T-cell (primary cell): ENCODE results near the gene TFDP2. TPM values are rescaled to one million over a fixed set of nuclear protein-coding genes. Genes with fewer than 3 reads are reported as not detected.
"Not testable (repeated sequence)": the region's sequence is repeated elsewhere in the genome, so short reads cannot be mapped to it uniquely, and the experiment has no call there.

ENCODE experiments used
- ATAC-seq, 4 experiments: fragments of 200-7000 bp in 3 of 4; fragments of 150-1000 bp in 1 of 4; cut with Tn5 transposase; replicated peaks in 1 of 4; 1 replicate in 3 of 4; 2 replicates in 1 of 4; pipeline ENCODE4 v1.10.0; 2021; ENCODE audit warnings: moderate library complexity in 3 of 4, mild to moderate bottlenecking in 2 of 4, moderate number of reproducible peaks in 1 of 4
- CTCF ChIA-PET, 2 donors: fragments of 300-600 bp; sonication (Branson Sonifier 250); formaldehyde crosslinking; loops; one replicate each; lab custom pipeline; 2022; ENCODE audit warnings: antibody characterized with exemption in 2 of 2; lab: Charles Lee
- POLR2A ChIA-PET, 2 donors: fragments of 300-600 bp; sonication (Branson Sonifier 250); formaldehyde crosslinking; loops; one replicate each; lab custom pipeline; 2022; ENCODE audit warnings: antibody characterized with exemption in 2 of 2; lab: Charles Lee
- DNase-seq, 35 experiments: peaks; one replicate each; pipeline versions ENCODE4 v3.0.0 to v3.0.0-alpha.2; 2013 to 2023
- H3K27ac ChIP-seq: one replicate; pipeline ENCODE4 v1.5.1; 2013; ENCODE audit warnings: low read length
- H3K27me3 ChIP-seq, 2 experiments: replicated peaks in 1 of 2; 1 replicate in 1 of 2; 2 replicates in 1 of 2; pipeline versions ENCODE4 v1.6.1 to v1.7.0; 2013; ENCODE audit warnings: low read length in 1 of 2, mixed read lengths in 1 of 2; ENCODE audit not compliant: control insufficient read depth in 2 of 2, insufficient read depth in 2 of 2; ENCODE audit errors: extremely low read depth in 1 of 2
- H3K36me3 ChIP-seq, 2 donors: 1 replicate in 1 of 2; 2 replicates in 1 of 2; pipeline versions ENCODE4 v1.6.1 to v1.7.0; 2013; ENCODE audit warnings: low read length in 1 of 2; ENCODE audit not compliant: control insufficient read depth in 2 of 2, insufficient read depth in 1 of 2; ENCODE audit errors: extremely low read depth in 1 of 2
- H3K4me1 ChIP-seq, 2 experiments: 1 replicate in 1 of 2; 2 replicates in 1 of 2; pipeline versions ENCODE4 v1.6.1 to v1.7.0; 2013; ENCODE audit warnings: low read length in 2 of 2, mixed read lengths in 1 of 2; ENCODE audit not compliant: insufficient read depth in 2 of 2, control insufficient read depth in 1 of 2; ENCODE audit errors: extremely low read depth in 1 of 2
- H3K4me3 ChIP-seq, 2 donors: 1 replicate in 1 of 2; 2 replicates in 1 of 2; pipeline versions ENCODE4 v1.5.1 to v1.7.0; 2013; ENCODE audit warnings: mild to moderate bottlenecking in 2 of 2, low read length in 1 of 2, moderate library complexity in 1 of 2; ENCODE audit not compliant: control insufficient read depth in 1 of 2; ENCODE audit errors: extremely low read depth in 1 of 2
- H3K9me3 ChIP-seq: 2 replicates; pipeline ENCODE4 v1.7.0; 2013
- H3K27ac Mint-ChIP-seq, 2 donors: one replicate each; pipeline ENCODE4 v1.8.0; 2020 to 2021; ENCODE audit warnings: mild to moderate bottlenecking in 2 of 2, mixed read lengths in 2 of 2
- H3K27me3 Mint-ChIP-seq, 2 donors: one replicate each; pipeline ENCODE4 v1.8.0; 2021 to 2022; ENCODE audit warnings: mixed read lengths in 2 of 2
- H3K36me3 Mint-ChIP-seq: one replicate; pipeline ENCODE4 v1.8.0; 2021; ENCODE audit warnings: mixed read lengths
- H3K4me1 Mint-ChIP-seq, 3 donors: one replicate each; pipeline ENCODE4 v1.8.0; 2020 to 2022; ENCODE audit warnings: mixed read lengths in 3 of 3, mild to moderate bottlenecking in 1 of 3
- H3K4me3 Mint-ChIP-seq, 3 donors: one replicate each; pipeline ENCODE4 v1.8.0; 2020 to 2022; ENCODE audit warnings: mild to moderate bottlenecking in 3 of 3, mixed read lengths in 3 of 3, moderate library complexity in 3 of 3
- H3K9me3 Mint-ChIP-seq, 3 donors: one replicate each; pipeline ENCODE4 v1.8.0; 2020 to 2022; ENCODE audit warnings: mixed read lengths in 3 of 3
- WGBS: methylation state at CpG from one replicate; pipeline ENCODE4 v1.1.5; 2013; ENCODE audit warnings: missing lambda C conversion rate; ENCODE audit not compliant: insufficient coverage; 5-methylcytosine and 5-hydroxymethylcytosine counted together
- total RNA-seq, 35 experiments: library from RNA in 6 of 35; stranded (reverse) in 6 of 35; fragments of 120-200 nt in 1 of 35; gene quantifications; one replicate each; pipeline versions ENCODE4 v1.2.1 to v1.2.4 and lab custom pipeline; 2013 to 2026

Gene TFDP2
- total RNA-seq, 5 donors from 2014 or later (not counting 1 experiment from before 2014, with no cell fraction given): 30.1 to 45.0 (median 35.5) TPM

DNA sequence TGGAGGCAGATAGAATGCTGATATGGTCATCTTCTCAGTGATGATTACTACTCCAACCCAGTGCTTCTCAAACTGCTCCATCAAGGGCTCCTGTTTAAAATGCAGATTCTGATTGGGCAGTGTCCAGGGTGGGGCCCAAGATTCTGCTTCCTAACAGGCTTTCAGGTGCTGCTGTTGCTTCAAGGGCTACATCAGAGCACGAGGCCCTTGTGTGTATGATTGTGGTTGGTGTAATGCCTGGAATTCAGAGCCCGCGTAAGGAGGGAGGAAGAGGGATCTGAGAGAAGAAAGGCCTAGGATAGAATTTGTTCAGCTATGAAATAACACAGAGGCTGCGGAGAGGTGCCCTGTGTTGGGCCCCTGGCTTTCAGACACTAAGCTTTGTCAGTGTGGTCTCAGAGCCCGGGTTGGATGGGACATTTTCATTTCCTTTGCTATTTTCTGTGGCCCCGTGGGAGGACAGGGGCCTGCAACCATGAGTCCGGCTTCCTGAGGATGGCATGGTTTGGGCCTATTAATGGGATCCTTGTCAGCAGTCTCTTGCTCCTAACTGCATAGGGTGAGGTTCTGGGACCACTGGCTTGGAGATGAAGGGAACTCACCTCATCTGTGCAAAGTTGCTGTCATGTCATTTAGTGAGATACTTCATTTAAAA, 219.9 kb downstream of the TFDP2 start:
- Mint-ChIP-seq H3K36me3 (peaks cover 29% of the 10 kb centered on the region), H3K4me3 (no peak overlapping the region), H3K9me3 (no peaks in the 10 kb centered on the region), H3K27me3 (no peaks in the 10 kb centered on the region), H3K4me1 (no peaks in the 10 kb centered on the region), H3K27ac (no peak overlapping the region)
- 90% methylated on average over 6 of the region's 7 CpGs for WGBS
- Histone ChIP-seq H3K36me3 (peaks cover 4 to 13% of the 10 kb centered on the region in 2 donors), H3K4me1 (no peaks in the 10 kb centered on the region), H3K4me3 (no peak overlapping the region), H3K27me3 (no peaks in the 10 kb centered on the region), H3K9me3 (no peaks in the 10 kb centered on the region), H3K27ac (no peak overlapping the region)
- DNase-seq: no peak
- ChIA-PET POLR2A (no interaction called here), CTCF (no interaction called here)
- no peak for ATAC-seq

GRCh38 chr3:141928631-141929270, 220.6 kb downstream of the TFDP2 start:
- H3K27me3 Mint-ChIP-seq: no peaks in the 10 kb centered on the region
- ATAC-seq: no peak
- peak overlapping the region in 1 of 2 donors; percentile 48 for H3K27ac Mint-ChIP-seq
- Histone ChIP-seq H3K4me3 (no peak overlapping the region), H3K27ac (no peak overlapping the region), H3K4me1 (no peaks in the 10 kb centered on the region), H3K27me3 (no peaks in the 10 kb centered on the region), H3K9me3 (no peaks in the 10 kb centered on the region), H3K36me3 (peaks cover 4 to 13% of the 10 kb centered on the region in 2 donors)
- POLR2A ChIA-PET: no interaction called here
- H3K4me3 Mint-ChIP-seq: no peak overlapping the region
- peaks cover 32% of the 10 kb centered on the region for H3K36me3 Mint-ChIP-seq
- no peak for DNase-seq
- H3K9me3 Mint-ChIP-seq: no peaks in the 10 kb centered on the region
- H3K4me1 Mint-ChIP-seq: no peaks in the 10 kb centered on the region
- 98% methylated on average over 14 of the region's 15 CpGs for WGBS
- CTCF ChIA-PET: no interaction called here

DNA sequence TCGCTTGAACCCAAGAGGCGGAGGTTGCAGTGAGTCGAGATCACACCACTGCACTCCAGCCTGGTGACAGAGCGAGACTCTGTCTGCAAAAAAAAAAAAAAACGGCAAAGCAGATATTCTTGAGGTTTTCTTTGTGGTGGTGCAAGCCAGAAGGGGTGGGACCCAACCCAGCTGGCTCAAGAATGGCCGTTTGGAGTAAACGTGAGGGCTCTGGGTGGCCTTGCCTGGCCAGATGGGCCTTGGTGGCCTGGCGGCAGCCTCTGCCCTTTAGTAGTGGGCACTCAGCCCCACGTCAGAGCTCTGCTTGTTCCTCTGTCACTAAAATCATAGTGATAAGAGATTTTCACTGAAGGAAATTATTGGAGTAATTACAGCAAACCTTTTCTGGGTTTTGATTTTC, 222.4 kb downstream of the TFDP2 start:
- no peak for ATAC-seq
- ChIA-PET CTCF (interaction anchor here in 1 of 2 donors (0.6 kb wide), 1 partner anchor 189 kb away, joined by 6 read pairs; the partner anchor contains the start of gene RNF7), POLR2A (no interaction called here)
- Histone ChIP-seq H3K4me3 (no peak overlapping the region), H3K4me1 (no peaks in the 10 kb centered on the region), H3K27me3 (no peaks in the 10 kb centered on the region), H3K27ac (no peak overlapping the region), H3K36me3 (peaks cover 7 to 23% of the 10 kb centered on the region in 2 donors), H3K9me3 (no peaks in the 10 kb centered on the region)
- Mint-ChIP-seq H3K27me3 (no peaks in the 10 kb centered on the region), H3K9me3 (no peaks in the 10 kb centered on the region), H3K27ac (no peak overlapping the region), H3K4me3 (no peak overlapping the region), H3K4me1 (no peaks in the 10 kb centered on the region), H3K36me3 (peaks cover 41% of the 10 kb centered on the region)
- no peak for DNase-seq
- 100% methylated on average over 4 of the region's 9 CpGs for WGBS

DNA sequence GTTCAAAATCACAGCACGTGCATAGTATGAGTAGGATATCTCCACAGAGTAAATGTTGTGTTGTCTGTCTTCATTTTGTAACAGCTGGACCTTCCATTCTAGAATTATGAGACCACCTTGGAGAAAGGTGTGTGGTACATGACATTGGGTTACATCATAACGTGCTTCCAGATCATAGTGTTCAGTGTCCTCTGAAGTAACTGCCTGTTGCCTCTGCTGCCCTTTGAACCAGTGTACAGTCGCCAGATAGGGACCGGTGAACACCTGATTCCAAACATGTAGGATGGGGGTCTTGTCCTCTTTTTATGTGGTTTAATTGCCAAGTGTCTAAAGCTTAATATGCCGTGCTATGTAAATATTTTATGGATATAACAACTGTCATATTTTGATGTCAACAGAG, 223.7 kb downstream of the TFDP2 start:
- H3K27me3 ChIP-seq, ATAC-seq, H3K27me3 Mint-ChIP-seq, H3K4me3 Mint-ChIP-seq, H3K27ac ChIP-seq, H3K4me1 Mint-ChIP-seq, POLR2A ChIA-PET, CTCF ChIA-PET, H3K4me3 ChIP-seq, H3K9me3 ChIP-seq, DNase-seq, H3K27ac Mint-ChIP-seq, H3K4me1 ChIP-seq, H3K9me3 Mint-ChIP-seq: not testable (repeated sequence)
- peaks cover 41% of the 10 kb centered on the region for H3K36me3 Mint-ChIP-seq
- WGBS: 100% methylated on average over 1 of the region's 5 CpGs
- H3K36me3 ChIP-seq: peaks cover 9 to 23% of the 10 kb centered on the region in 2 donors

DNA sequence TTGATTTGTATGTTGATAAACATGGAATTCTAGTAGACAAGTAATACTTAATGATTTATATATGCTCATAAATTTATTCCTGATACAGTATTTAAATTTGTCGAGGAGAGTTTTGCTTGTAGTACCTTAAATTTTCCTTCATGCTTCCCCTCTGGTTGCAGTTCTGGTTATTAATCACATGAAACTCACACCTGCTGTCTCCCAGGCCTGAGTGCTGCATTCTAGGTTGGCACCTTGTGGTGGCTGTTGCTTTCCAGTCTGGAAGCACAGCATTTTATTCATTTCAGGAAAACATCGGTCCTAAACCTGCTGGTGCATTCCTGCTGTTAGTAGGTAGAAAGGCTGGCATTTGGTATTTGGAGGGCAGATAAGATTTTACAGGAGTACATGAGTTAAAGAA, 228.0 kb downstream of the TFDP2 start:
- H3K36me3 Mint-ChIP-seq: peaks cover 26% of the 10 kb centered on the region
- H3K9me3 Mint-ChIP-seq: no peaks in the 10 kb centered on the region
- H3K27ac ChIP-seq: no peak overlapping the region
- H3K4me1 ChIP-seq: no peaks in the 10 kb centered on the region
- H3K9me3 ChIP-seq: no peaks in the 10 kb centered on the region
- H3K4me3 ChIP-seq: no peak overlapping the region
- no peaks in the 10 kb centered on the region for H3K27me3 Mint-ChIP-seq
- DNase-seq: no peak
- ChIA-PET CTCF (no interaction called here), POLR2A (no interaction called here)
- 92% methylated on average over 1 of the region's 2 CpGs for WGBS
- H3K27ac Mint-ChIP-seq: no peak overlapping the region
- peaks cover 6 to 12% of the 10 kb centered on the region in 2 donors for H3K36me3 ChIP-seq
- H3K4me3 Mint-ChIP-seq: no peak overlapping the region
- no peaks in the 10 kb centered on the region for H3K4me1 Mint-ChIP-seq
- no peaks in the 10 kb centered on the region for H3K27me3 ChIP-seq
- no peak for ATAC-seq

DNA sequence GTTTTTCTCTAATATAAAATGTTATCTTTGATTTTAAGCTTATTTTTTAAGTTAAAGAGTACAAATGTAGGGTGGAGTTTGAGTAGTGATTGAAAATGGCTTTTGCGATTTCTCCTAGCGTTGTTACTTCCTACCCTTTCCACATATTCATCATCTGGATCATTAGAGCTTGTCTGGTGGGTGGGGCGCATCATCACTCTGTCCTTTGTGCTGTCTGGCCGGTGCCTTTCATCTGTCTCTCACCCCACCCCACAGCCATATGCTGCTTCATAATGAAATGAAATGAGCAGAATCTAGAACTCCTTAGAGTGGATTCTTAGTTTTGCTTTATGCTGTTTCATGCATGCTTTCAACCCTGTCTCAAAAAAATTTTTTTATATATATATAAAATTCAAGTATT, 228.6 kb downstream of the TFDP2 start:
- no peak overlapping the region for H3K4me3 ChIP-seq
- POLR2A ChIA-PET: no interaction called here

More for the DNA sequence above, 228.6 kb downstream of the TFDP2 start:
- Histone ChIP-seq H3K27ac (no peak overlapping the region), H3K9me3 (no peaks in the 10 kb centered on the region), H3K27me3 (no peaks in the 10 kb centered on the region), H3K36me3 (peaks cover 6 to 12% of the 10 kb centered on the region in 2 donors), H3K4me1 (no peaks in the 10 kb centered on the region)
- Mint-ChIP-seq H3K9me3 (no peaks in the 10 kb centered on the region), H3K36me3 (peaks cover 27% of the 10 kb centered on the region), H3K27ac (no peak overlapping the region), H3K4me3 (no peak overlapping the region), H3K27me3 (no peaks in the 10 kb centered on the region), H3K4me1 (no peaks in the 10 kb centered on the region)
- CTCF ChIA-PET: no interaction called here
- no peak for DNase-seq
- no CpG with 5 or more reads among the region's 4 CpGs for WGBS
- no peak for ATAC-seq
